ACHN (cell line): ENCODE results near the gene RHBDD3.

ENCODE experiments used
- DNase-seq: peaks from one replicate; pipeline ENCODE4 v3.0.0-alpha.2; 2015
- in situ Hi-C: cut with HindIII; loops from 2 replicates; pipeline ENCODE4 v1.10.0; 2017; ENCODE audit warnings: low sequenced_read_pairs, low pct_ligation_motif_present, low pct_unique_long_range_greater_than_20kb

RHBDD3 gene

DNA sequence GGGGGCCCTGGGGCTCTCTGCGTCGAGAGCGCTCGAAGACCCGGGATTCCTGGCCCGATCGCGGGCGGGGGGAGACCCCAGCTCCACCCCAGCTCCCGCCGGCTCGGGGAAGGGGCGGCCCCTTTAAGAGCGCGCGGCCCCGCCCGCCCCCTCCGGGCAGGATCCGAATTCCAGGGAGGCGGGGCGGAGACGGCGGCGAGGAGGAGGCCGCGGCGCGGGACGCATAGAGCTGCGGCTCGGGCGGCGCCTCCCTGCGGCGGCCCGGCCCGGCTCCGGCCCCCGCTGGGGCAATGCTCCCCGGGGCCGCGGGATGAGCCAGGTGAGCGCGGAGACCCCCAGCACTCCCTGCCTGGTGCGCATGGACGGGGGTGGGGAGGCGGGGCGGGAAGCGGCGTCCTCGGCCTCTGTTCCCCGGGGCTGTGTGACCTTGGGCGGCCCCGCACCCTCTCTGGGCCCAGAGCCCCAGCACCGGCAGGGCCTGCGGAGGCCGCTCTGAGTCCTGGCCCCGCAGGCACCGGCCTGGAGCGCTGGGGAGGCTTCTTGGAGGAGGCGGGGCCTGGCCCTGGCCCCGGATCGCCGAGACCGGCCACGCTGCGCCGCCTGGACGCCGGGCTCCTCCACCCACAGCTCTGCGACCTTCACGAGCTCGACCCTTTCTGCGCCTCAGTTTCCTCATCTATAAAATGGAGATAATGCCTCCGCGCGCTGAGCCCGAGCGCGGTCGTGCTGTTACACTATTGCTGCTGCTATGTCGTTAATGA, 39.2 kb upstream of the RHBDD3 start:
- DNase-seq: peak; percentile 75
- in situ Hi-C loops: no loop called here

DNA sequence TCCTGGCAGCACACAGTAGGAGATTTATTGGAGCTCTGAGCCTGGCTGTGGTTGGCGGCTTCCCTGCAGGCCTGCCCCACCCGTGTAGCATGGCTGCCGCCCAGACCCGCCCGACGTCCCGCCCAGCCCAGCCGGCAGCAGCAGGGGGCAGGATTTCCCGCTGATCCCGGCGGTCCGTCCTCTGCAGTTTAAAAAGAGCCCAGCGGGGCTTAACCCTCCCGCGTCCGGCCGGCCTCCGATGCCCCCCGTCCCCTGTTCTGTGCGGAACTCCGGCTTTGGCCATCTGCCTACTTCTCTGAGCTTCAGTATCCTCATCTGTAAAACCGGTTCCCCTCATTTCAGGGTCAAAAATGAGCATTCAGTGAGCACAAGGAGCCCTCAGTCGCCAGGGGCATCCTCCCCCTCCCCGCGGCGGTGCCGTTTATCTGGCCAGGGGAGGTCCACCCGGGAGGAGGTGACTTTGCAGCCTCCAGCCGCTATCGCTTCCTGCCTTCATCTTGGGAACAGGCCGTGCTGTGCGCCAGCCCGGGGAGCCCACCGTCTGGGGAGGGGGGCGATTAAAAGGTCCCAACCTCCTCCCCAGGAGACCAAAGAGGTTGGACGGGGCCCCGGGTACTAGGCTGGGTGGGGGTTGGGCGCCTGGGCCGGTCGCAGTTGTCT, 38.5 kb upstream of the RHBDD3 start, which contains the start of gene GAS2L1:
Gene GAS2L1 (plus strand): TSS at position 476 of the 660 bp plus-strand sequence. CDS start 1,456 bp downstream, outside the sequence.
- in situ Hi-C loops: no loop called here
- DNase-seq: peak; percentile 79

DNA sequence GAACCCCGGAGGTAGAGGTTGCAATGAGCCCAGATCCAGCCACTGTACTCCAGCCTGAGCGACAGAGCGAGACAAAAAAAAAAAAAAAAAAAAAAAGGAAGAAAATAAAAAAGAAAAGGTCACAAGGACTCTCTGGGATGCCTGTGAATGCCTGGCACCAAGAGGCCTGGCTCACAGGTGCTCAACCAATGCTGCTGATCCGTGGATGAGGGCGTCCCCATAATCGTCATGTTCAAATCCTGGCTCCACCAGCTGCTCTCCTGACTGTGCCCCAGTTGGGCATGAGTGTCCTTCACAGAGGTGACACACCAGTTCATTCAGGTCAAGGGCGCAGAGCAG, 38.0 kb upstream of the RHBDD3 start:
- no peak for DNase-seq
- in situ Hi-C loops: no loop called here

DNA sequence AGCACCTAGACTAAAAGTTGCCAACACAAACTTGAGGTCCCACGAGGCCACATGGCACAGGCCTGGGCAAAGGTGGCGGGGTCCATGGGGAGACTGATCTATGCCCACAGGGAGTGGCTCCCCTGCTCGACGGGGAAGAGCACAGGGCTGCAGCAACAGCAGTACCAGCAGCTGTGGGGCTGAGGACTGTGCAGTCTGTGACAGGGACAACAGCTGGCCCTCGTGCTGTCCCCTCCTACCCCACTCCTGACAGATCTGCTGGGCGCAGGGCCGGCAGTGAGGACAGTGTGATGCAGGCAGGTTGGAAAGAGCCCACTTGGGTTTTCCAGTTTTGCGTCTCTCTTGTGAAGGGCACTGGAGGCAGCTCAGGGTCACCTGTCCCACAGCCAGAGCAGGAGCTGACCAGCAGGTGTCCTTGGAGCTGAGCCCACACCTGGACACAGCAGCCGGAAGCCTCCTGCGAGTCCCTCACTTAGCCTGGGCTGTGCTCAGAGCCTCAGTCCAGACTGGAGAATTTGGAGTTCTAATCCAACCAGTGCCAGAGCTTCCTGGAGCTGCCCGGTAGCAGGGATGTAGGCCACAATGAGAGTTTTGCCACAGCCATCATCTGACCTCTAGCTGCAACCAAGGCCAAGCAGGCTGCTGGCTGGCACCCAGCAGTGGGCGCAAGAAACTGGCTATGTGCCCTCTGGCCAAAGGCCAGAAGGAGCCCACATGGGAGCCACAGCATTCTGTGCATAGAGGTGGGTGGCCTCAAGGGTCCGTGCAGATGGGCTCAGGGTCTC, 35.1 kb upstream of the RHBDD3 start:
- in situ Hi-C loops: no loop called here
- DNase-seq: no peak

DNA sequence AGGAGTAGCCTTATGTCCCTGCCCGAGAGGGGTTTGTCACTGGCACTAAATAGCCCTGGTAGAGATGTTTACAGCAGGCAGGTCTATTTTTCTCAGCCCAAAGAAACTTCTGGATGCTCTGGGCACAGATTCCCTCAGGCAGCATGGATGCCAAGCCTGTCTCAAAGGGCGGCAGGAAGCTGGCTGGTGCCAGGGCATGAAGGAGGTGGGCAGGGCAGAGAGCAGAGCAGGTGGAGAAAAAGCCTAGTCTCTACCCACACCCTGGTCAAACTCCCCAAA, 34.6 kb upstream of the RHBDD3 start:
- in situ Hi-C loops: no loop called here
- no peak for DNase-seq

DNA sequence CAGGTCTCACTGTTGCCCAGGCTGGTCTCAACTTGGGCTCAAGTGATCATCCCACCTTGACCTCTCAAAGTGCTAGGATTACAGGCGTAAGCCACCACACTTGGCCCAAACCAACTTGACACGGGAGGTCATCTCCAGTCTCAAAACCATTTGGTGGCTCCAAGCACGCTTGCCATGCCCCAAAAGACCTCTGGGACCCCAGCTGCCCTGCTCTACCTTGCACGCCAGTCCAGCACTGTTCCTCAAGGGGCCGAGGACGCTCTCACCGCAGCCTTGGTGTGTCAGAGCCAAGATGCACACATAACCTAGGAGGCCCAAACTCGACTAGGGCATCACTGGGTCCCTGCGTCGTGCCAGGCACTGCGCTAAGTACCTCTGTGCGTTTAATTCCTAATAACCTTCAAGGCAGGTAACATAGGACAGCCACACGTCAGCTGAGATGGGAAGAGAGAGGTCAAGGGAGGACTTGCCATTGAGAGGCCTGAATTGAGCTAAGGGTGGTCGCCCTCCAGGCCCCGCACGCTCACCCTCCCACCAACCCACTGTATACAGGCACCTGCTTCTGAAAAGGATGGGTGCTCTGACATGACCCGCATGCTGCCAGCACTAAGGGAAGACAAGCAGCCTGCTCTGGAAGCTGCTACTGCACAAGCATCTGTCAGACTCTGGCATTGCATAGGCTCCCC, 34.1 kb upstream of the RHBDD3 start:
- no peak for DNase-seq
- in situ Hi-C loops: no loop called here

DNA sequence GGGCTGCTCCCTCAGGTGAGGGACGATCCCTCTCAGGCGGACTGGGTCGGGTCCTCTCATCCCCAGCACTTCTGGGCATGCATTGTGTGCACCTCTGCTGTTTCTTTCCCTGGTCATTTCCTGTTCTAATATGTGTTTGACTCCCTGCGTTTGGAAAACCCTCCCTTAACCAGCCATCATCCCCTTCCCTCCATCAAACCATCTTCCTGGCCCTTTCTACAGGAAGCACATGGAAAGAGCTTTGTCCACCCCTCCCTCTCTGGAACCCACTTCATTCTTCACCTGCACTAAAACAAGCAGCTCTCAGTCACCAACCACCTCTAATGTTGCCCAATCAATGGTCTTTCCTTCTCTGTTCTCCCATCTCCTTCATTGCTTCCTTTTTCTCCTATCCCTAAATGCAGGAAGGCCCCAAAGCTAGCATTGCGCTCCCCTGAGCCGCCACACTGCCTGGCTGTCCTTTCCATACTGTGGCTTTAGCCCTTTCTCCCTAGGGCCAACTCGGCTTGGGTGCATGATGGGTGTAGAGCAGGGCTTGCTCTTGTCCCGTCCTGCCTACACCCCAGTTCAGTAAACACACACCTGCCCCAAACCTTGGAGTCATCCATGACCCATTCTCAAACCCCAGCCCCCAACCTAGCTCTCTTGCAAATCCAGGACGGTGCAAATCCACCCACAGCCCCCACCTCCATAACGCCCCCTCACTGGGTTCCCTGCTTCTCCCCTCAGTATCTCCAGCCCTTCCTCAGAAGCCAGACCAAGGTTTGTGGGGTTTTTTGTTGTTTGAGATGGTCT, 33.2 kb upstream of the RHBDD3 start:
- in situ Hi-C loops: no loop called here
- no peak for DNase-seq

DNA sequence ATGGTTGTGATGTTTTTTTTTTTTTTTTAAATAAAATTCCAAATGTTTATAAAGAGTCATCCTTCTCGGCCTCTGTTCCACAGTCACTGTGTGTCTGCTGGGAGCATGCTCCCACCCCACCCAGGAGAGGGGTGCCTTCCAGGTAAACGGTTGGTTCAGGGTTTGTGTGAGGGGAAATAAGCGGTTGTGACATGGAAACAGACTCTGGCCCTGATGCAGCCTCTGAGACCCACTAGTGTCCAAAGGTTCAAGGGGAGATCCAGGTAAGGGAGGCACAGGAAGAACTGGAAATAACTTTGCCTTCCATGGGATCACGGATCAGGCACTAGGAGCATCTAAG, 32.7 kb upstream of the RHBDD3 start:
- in situ Hi-C loops: no loop called here
- DNase-seq: no peak

DNA sequence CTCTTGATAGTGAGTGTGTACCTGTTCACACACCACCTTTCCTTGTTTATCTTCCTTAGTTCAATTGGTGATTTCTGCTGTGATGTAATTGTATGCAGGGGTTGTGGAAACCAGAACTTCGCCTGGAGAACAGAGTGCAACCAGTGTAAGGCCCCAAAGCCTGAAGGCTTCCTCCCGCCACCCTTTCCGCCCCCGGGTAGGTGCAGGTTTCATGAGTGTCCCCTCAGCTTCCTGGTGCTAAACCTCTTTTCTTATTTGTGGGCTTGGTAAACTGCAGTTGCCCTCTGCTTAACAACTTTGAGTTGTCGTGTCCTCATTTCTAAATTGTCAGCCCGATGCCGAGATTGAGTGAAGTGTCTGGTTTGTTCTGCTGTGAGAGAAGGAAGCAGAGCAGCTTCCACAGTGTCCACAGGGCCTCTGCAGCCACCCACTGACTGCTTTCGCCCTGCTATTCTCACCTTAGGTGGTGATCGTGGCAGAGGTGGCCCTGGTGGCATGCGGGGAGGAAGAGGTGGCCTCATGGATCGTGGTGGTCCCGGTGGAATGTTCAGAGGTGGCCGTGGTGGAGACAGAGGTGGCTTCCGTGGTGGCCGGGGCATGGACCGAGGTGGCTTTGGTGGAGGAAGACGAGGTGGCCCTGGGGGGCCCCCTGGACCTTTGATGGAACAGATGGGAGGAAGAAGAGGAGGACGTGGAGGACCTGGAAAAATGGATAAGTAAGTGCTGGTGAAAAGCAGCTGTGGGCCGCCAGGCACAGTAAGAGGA, 31.5 kb upstream of the RHBDD3 start:
- no peak for DNase-seq
- in situ Hi-C loops: no loop called here

DNA sequence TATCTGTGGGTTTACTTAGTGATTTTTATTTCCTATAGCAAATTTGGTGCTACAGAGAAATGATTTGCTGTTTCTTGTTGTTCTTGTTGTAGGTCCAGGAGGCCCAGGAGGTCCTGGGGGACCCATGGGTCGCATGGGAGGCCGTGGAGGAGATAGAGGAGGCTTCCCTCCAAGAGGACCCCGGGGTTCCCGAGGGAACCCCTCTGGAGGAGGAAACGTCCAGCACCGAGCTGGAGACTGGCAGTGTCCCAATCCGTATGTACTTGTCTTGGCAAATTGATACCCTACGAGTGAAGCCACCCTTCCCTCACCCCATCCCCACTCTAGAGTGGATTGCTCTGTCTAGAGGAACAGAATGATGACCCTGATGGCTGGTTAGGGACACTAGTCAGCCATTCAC, 30.9 kb upstream of the RHBDD3 start:
- DNase-seq: no peak
- in situ Hi-C loops: no loop called here

DNA sequence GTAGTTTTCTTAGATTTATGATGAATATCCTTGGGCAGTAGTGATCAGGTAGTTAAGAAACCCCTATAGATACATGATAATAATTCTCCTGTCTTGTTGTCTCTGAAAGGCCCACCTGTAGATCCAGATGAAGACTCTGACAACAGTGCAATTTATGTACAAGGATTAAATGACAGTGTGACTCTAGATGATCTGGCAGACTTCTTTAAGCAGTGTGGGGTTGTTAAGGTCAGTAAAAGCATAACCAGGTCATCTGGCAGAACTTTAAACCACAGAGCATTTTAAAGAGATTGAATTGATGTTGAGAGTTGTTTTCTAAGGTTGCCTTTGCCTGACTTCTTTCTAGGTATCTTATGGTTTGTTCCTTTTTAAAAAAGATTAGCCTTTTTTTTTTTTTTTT, 24.6 kb upstream of the RHBDD3 start:
- in situ Hi-C loops: no loop called here
- DNase-seq: no peak

DNA sequence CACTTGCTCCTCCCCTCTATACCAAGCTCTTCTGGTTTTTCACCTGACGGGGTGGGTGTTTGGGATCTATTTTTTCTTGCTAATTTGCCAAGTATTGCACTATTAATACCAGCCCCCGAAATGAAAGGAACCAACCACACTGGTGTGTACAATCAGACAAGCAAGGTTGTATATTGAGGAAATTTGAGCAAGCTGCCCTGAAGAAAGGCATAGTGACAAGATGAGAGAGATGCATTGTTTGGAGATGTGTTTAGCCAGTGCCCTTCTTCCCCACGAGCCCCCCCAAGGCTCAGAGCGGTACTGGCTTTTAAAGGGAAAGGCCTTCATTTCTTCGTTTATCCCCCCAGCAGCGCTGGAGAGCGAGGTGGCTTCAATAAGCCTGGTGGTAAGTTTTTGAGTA, 23.4 kb upstream of the RHBDD3 start:
- in situ Hi-C loops: no loop called here
- no peak for DNase-seq

DNA sequence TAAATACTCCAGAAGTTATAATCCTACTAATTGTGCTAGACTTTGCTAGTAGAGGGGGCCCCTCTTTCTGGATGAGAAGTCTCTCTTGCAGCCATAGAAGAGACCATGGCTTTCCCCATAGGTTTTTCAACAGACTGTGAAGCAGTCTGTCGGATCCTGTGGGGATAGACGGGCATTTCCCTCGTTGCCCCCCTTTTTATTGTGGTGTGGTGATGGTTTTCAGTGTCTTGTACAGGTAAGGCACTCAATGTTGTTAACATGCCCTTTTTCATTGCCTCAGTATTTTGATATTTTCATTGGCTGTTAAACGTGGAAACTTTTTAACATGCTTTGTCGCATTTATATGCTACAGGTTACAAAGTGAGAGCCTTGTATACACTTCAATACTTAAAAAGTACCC, 22.3 kb upstream of the RHBDD3 start:
- in situ Hi-C loops: no loop called here
- no peak for DNase-seq

DNA sequence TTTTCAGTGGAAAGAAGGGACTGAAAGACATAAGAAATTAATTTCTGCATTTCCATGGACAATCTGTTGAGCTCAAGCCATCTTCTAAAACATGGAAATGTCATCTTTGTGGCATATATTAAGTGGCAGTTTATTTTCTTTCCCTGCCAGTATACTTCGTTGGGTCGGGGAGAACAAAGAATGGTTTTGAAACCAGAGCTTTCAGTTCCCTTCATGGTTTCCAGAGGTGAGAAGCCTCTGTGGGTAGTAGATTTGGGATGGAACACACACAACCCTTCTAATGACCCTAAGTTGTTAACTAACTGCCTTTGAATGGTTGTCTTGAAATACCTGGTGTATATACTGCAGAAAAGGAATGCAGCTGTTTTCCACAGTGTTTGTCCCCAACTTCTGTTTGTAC, 21.1 kb upstream of the RHBDD3 start:
- in situ Hi-C loops: no loop called here
- no peak for DNase-seq

DNA sequence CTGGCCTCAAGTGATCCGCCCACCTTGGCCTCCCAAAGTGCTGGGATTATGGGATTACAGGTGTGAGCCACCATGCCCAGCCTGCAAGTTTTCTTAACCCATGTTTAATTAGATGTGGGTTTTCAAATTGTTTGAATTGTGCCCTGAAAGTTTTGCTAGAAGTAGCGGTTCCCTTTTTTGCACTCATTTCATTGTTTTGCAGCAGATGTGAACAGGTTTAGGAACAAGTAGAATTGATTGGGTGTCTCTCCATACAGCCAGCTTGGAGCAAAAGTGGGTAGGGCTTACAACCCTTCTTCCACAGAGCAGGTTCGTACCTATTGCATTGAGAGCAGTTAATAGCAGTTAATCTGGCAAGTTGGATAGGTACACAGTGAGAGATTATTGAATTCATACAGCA, 16.4 kb upstream of the RHBDD3 start:
- no peak for DNase-seq
- in situ Hi-C loops: no loop called here

DNA sequence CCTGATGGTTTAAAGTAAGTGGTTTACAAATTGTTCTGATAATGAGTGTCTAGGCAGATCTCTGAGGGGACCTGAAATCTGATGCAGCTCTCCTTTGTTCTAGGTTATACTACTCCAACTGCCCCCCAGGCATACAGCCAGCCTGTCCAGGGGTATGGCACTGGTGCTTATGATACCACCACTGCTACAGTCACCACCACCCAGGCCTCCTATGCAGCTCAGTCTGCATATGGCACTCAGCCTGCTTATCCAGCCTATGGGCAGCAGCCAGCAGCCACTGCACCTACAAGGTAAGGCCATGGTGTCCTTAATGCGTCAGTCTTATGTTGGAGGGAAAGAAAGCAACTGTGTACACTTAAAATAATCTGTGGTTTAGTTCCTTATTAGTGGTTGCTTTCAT, 10.1 kb upstream of the RHBDD3 start:
- no peak for DNase-seq
- in situ Hi-C loops: no loop called here

DNA sequence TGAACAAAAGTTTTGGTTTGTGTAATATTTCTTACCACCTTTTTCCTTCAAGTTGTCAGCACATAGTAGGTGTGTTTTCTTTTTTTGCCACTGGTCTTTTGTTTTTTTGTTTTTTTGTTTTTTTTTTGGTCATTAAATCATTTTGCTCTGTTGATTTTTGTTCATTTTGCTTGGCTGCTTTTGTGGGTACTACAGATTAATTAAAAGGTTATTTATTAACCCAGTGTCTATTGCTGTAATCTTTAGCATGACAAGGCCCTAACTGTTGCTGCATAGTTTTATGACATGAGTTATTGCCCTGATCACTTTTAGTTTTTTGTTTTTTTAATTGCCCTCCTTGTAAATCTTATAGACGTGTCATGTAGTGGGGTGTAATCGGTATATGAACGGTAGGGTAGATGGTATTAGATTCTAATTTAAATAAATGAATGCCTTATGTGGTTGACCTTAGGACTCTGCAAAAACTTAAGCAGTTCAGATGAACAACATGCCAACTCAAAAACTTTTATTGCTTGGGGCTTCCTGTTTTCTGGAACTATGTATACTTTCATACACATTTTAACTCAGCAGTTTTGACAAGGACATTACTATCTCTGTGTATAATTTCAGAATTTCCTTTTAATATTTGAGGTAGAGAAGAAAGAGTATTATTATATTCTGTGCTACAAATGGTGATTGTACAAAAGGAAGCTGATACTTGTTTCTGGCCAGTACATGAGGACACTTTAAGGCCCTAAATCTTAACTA, 8.2 kb upstream of the RHBDD3 start:
- in situ Hi-C loops: no loop called here
- DNase-seq: no peak
